GM12875 (cell line): ENCODE data around the gene SNRPD2.

ENCODE experiments used
- H3K4me3 ChIP-seq: one replicate; pipeline ENCODE4 v1.5.1; 2011; ENCODE audit warnings: low read depth, low read length, control low read depth
- TF ChIP-seq, protein P1 (sequence below): IDR thresholded peaks from 2 replicates; pipeline ENCODE4 v1.5.1; 2011; ENCODE audit warnings: low read depth, mild to moderate bottlenecking, control low read depth, inconsistent platforms, low read length, moderate library complexity, borderline replicate concordance; ENCODE audit not compliant: insufficient read depth

SNRPD2 gene

GRCh38 chr19:45717983-45718650 lies 26.4 kb upstream of the SNRPD2 start:
- TF ChIP-seq, protein P1, sequence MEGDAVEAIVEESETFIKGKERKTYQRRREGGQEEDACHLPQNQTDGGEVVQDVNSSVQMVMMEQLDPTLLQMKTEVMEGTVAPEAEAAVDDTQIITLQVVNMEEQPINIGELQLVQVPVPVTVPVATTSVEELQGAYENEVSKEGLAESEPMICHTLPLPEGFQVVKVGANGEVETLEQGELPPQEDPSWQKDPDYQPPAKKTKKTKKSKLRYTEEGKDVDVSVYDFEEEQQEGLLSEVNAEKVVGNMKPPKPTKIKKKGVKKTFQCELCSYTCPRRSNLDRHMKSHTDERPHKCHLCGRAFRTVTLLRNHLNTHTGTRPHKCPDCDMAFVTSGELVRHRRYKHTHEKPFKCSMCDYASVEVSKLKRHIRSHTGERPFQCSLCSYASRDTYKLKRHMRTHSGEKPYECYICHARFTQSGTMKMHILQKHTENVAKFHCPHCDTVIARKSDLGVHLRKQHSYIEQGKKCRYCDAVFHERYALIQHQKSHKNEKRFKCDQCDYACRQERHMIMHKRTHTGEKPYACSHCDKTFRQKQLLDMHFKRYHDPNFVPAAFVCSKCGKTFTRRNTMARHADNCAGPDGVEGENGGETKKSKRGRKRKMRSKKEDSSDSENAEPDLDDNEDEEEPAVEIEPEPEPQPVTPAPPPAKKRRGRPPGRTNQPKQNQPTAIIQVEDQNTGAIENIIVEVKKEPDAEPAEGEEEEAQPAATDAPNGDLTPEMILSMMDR = no peak
- peak overlapping the region; percentile 47 for H3K4me3 ChIP-seq

DNA sequence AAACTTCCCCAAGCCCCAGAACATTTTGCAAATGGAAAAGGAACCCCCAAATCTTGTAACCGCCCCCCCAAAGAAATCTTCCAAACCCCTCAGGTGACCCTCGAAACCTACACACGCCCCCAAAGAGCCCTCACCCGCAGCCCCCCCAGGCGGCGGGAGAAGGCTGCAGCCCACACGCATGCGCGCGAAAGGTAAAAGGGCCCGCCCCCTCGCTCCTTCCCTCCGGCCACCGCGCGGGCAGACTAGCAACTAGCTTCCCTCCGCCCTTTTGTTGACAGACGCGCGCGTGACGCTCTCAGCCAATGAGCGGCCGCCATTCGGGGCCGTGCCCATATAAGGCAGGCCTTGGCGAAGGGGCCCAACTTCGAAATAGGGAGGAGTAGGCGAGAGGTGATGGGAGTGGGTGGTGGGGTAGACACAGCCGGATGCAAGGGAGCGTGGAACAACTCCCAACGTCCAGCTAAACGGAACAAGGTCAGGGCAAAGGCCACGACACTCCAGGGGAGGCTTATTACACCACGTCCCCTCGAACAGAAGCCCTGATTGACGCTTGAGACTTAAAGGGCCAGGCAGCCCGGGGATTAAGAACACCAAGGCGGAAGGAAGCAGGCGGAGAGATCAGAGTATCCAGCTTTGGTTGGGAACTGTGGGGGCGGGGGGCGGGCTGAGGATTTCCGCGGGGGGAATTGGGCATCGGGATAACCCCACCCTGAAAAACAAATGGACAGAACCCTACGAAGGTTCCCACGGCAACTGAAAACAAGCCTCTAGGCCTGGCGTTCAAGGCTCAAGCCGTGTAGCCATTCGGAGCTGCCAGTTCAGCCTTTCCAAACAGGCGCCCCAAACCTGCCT lies 25.6 kb upstream of the SNRPD2 start:
- H3K4me3 ChIP-seq = peak overlapping the region; percentile 75
- TF ChIP-seq, protein P1 = no peak

GRCh38 chr19:45716359-45717130 lies 24.8 kb upstream of the SNRPD2 start:
- TF ChIP-seq, protein P1 = no peak
- H3K4me3 ChIP-seq = peak overlapping the region; percentile 75

DNA sequence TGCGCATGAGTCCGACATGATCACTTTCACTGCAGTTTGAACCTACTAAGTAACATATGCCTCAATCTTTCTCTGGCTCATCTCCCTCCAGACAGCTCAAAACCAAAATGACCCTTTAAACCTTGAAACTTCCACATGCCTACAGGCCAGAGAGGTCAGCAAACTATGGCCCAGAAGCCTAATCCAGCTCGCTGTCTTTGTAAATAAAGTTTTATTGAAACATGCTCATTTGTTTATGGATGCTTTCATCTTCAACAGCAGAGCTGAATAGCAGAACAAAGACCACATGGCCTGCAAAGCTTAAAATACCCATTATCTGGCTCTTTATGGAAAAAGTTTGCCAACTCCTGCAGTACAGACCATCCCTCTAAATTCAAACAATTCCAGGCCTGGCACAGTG lies 23.4 kb upstream of the SNRPD2 start:
- no peak overlapping the region for H3K4me3 ChIP-seq
- TF ChIP-seq, protein P1 = no peak

DNA sequence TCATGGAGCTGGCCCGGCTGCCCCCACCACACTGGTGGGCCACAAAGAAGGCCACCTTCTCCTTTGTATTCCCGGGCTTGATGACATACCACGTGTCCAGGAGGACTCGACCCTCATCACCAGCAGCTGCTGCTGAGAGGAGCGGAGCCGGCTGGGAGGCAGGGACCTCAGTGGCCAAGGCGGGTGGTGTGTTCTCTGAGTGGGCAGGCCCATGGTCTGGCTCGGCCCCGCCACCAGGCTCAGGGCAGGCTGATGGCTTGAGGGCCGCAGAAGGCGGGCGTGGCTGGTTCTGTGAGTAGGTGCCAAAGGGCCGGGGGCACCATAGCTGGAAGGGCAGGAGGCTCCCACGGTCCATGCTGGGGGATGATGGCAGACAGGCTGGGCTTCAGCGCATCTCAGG lies 21.4 kb upstream of the SNRPD2 start:
- H3K4me3 ChIP-seq = no peak overlapping the region
- TF ChIP-seq, protein P1 = no peak

- no peak overlapping the region for H3K4me3 ChIP-seq
- TF ChIP-seq, protein P1 = no peak
These were observed 20.9 kb upstream of the SNRPD2 start for GRCh38 chr19:45712699-45713067.
